RKO (cell line): ENCODE results near the gene CUX1.

Experiments
- DNase-seq: peaks from one replicate; pipeline ENCODE4 v3.0.0-alpha.2; 2016; ENCODE audit warnings: low spot score

CUX1 gene, protein sequence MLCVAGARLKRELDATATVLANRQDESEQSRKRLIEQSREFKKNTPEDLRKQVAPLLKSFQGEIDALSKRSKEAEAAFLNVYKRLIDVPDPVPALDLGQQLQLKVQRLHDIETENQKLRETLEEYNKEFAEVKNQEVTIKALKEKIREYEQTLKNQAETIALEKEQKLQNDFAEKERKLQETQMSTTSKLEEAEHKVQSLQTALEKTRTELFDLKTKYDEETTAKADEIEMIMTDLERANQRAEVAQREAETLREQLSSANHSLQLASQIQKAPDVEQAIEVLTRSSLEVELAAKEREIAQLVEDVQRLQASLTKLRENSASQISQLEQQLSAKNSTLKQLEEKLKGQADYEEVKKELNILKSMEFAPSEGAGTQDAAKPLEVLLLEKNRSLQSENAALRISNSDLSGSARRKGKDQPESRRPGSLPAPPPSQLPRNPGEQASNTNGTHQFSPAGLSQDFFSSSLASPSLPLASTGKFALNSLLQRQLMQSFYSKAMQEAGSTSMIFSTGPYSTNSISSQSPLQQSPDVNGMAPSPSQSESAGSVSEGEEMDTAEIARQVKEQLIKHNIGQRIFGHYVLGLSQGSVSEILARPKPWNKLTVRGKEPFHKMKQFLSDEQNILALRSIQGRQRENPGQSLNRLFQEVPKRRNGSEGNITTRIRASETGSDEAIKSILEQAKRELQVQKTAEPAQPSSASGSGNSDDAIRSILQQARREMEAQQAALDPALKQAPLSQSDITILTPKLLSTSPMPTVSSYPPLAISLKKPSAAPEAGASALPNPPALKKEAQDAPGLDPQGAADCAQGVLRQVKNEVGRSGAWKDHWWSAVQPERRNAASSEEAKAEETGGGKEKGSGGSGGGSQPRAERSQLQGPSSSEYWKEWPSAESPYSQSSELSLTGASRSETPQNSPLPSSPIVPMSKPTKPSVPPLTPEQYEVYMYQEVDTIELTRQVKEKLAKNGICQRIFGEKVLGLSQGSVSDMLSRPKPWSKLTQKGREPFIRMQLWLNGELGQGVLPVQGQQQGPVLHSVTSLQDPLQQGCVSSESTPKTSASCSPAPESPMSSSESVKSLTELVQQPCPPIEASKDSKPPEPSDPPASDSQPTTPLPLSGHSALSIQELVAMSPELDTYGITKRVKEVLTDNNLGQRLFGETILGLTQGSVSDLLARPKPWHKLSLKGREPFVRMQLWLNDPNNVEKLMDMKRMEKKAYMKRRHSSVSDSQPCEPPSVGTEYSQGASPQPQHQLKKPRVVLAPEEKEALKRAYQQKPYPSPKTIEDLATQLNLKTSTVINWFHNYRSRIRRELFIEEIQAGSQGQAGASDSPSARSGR (N-terminal part only)

GRCh38 chr7:101817471-101818286 lies at the start of gene CUX1:
Gene CUX1 (plus strand): TSS chr7:101817626. CDS start chr7:101817640, 14 bp downstream.
- DNase-seq, result peak; percentile 71

DNA sequence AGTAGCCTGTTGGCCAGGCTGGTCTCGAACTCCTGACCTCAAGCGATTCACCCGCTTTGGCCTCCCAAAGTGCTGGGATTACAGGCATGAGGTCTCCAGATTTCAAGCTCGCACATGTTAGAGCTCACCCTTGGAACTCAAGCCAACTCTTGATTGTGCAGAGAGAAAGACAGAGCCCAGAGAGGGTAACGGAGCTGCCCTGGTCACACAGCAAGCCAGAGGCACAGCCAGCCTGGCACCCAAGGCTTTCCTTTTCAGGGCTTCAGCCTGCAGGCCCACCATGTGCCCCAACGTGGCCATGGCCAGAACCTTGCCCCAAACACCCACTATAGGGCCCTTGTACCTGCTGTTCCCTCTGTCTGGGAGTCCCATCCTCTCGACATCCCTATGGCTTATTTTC lies 49.1 kb upstream of the CUX1 start:
- DNase-seq, result no peak

DNA sequence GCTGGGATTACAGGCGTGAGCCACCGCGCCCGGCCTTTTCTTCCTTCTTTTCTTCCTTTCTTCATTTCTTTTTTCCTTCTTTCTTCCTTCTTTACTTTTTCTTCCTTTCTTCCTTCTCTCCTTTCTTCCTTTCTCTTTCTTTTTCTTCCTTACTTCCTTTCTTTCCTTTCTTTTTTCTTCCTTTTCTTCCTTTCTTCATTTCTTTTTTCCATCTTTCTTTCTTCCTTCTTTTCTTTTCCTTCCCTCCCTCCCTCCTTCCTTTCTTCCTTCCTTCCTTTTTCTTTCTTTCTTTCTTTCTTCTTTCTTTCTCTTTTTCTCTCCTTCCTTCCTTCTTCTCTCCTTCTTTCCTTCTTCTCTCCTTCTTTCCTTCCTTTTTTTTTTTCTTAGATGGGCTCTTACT lies 47.0 kb upstream of the CUX1 start:
- no peak for DNase-seq

GRCh38 chr7:101772508-101773211 lies 44.8 kb upstream of the CUX1 start:
- peak; percentile 24 for DNase-seq

GRCh38 chr7:101775181-101775580 lies 42.2 kb upstream of the CUX1 start:
- no peak for DNase-seq

DNA sequence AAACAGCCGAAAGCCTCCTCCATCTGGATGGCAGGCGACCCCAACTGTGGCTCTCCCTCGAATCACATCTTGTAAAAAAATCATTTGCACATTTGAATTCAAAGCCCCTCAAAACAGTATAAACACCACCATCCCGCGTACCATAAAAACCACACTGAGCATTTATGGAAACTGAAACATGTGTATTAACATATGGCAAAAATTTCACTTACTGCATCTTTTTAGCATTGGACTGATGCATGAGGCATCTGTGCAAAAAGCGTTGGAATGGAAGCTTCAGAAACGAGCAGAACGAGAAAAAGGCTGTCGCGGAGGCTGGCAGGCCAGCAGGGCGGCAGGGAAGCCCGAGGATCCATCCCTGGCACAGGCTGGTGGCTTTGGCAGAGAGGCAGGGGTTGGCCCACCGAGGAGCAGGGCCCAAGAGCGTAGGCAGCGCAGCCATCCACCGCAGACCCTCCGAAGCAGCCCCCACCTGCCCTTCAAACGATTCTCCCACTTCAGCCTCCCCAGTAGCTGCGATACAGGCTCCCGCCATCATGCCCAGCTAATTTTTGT lies 39.3 kb upstream of the CUX1 start:
- no peak for DNase-seq

- no peak for DNase-seq
Measured at GRCh38 chr7:101779267-101779666, 38.2 kb upstream of the CUX1 start.

DNA sequence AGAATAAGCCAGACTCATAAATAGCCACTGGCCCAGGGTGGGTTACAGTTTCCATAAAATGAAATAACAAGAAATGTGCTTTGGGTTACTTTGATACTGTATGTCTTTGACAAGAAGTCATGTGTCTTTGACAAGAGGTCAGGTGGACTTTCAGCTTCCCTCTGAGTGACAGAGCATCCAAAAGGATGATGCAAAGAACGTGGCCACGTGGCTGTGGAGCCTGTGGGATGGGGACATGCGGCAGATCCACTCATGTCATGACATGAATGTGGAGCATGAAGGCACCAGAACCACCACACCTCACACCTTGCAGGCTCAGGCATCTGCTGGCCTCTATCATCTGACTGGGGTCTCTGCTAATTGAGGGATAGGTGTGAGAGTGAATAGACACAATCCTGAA lies 37.1 kb upstream of the CUX1 start:
- no peak for DNase-seq

GRCh38 chr7:101781439-101781838 lies 36.0 kb upstream of the CUX1 start:
- no peak for DNase-seq

- DNase-seq, result no peak
Measured at GRCh38 chr7:101782476-101782875, 35.0 kb upstream of the CUX1 start.

- no peak for DNase-seq
Measured at GRCh38 chr7:101782896-101783295, 34.5 kb upstream of the CUX1 start.

GRCh38 chr7:101783381-101784181 lies 33.8 kb upstream of the CUX1 start:
- no peak for DNase-seq

- DNase-seq, result no peak
Measured at GRCh38 chr7:101784292-101785127, 32.9 kb upstream of the CUX1 start.

- DNase-seq, result no peak
Measured at GRCh38 chr7:101787864-101788263, 29.6 kb upstream of the CUX1 start.

GRCh38 chr7:101788517-101788916 lies 28.9 kb upstream of the CUX1 start:
- DNase-seq, result no peak

DNA sequence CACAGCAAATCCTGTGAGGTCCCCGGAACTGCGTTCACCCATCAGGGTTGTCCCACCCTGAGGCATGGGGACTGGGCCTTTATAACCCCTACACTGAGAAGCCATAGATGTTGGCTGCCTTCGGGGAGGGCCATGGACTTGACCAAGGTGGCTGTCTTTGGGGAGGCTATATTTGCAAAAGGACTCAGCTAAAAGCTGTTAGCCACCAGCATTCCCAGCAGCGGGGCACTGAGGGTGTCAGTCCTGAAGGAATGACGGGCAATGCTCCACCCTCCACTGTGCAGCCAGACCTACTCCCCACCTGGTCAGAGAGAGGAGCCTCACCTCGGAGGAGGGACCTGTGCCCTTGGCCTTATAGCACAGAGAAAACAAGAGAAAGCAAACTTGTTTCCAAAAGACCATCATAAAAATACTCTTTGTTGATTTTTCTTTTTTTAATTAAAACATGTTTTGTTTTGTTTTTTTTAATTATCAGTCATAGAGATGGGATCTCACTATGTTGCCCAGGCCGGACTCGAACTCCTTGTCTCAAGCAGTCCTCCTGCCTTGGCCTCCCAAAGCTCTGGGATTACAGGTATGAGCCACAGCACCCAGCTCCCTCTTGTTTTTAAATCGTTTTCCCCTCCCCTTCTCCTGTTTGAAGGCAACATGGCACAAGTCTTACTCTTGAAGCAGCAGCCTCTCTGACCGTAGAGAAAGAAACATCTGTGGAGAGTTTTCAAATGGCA lies 26.7 kb upstream of the CUX1 start:
- DNase-seq, result no peak

GRCh38 chr7:101792051-101792681 lies 25.3 kb upstream of the CUX1 start:
- peak; percentile 28 for DNase-seq
